IPS-NIHi7 (cell line): Measurements from ENCODE around the gene NECTIN2.

Experiments
- DNase-seq: peaks from one replicate; pipeline ENCODE4 v3.0.0; 2012; ENCODE audit warnings: mixed read lengths; ENCODE audit errors: extremely low spot score

Gene NECTIN2

DNA sequence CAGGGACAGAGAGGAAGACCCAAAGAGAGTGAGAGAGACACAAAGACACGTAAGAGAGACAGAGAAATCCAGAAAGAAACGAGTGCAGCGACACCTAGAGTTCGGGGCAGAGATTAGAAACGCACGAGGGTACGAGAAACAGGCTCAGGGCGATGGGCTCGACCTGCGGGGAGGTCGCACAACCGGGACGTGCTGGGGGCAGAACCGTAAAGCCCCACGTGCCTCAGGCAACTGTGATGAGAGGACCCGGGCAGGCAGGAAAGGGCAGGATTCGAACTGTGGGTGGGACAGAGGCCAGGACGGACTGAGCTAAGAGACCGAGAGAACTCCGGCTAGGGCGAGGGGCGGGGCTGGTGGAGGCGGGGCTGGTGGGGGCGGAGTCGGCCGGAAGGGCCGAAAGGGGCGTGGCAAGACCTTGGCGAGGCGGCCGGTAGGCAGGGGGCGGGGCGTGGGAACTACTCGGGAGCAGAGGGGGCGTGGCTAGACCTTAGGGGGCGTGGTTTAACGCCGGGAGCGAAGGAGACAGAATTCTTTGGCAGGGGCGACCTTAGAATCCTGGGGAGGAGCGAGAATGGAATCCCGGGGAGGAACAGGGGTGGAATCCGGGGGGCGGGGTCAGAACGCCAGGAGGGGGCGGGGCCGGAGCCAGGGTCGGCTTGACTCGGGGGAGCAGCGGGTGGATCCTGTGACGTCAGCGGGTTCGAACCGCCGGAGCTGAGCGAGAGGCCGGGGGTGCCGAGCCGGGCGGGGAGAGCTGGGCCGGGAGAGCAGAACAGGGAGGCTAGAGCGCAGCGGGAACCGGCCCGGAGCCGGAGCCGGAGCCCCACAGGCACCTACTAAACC lies at the start of gene NECTIN2:
Gene NECTIN2, plus strand, starts transcription at position 686 of the 843 bp plus-strand sequence. CDS start 229 bp downstream, outside the sequence.
- peak; percentile 94 for DNase-seq

DNA sequence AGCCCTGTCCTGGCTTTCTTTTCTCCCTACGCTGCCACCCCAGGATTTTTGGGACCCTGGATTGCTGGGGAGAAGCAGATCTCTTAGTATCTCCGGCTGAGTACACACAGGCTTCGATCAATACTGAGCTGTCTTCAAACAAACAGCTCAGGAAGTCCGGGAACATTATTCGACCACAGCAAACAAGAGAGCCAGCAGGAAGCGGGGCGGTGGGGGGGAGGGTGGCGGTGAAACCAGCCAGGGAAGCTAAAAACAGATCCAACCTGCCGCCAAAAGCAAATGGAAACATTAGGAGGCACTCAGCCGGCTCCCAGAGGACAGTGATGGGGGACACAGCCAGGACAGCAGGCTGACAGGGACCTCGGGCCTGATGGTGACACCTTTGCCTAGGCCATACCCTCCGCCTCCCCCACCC lies 49.4 kb upstream of the NECTIN2 start:
- peak; percentile 61 for DNase-seq

DNA sequence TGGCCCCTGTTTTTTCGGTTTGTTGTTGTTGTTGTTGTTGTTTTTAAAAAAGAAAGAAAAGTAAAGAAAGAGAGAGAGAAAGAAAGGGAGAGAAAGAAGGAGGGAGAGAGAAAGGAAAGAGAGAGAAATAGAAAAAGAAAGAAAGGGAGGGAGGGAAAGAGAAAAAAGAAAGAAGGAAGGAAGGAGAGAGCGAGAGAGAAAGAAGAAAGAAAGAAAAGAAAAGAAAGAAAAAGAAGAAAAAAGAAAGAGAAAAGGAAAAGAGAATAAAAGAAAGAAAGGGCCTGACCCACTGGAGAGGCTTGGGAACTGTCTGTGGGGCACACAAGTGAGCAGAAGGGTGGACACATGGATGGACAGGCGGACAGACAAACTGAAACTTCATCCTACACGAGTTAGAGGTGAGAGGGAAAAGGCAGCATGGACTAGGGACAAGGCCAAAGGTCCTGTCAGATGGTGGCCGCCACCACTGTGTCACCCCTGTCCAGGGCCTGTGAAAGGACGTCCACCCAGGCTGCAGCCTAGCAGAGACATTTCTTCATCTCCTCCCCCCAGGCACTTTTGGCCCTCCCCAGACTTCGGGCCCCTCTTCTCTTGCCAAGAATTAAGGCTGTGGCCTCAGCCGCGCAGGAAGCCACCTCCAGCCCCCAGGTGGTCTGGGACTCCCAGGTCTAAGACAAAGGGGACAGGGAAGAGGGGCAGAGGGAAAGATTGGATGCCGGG lies 46.3 kb upstream of the NECTIN2 start:
- no peak for DNase-seq

DNA sequence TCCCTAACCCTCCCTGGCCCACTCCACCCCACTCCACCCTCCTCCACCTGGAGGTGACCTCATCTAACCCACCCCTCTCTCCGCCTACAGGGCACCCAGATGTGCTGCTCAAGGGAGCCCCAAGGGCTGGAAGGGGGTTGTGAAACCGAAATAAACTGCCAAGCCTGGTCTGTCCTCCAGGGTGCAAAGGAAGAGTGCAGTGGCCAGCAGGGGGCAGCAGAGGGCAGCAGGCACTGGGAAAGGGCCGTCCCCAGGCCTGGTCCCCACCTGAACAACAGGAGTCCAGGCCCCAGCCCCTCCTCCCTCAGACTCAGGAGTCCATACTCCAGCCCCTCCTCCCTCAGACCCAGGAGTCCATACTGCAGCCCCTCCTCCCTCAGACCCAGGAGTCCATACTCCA lies 45.6 kb upstream of the NECTIN2 start:
- DNase-seq: peak; percentile 94

DNA sequence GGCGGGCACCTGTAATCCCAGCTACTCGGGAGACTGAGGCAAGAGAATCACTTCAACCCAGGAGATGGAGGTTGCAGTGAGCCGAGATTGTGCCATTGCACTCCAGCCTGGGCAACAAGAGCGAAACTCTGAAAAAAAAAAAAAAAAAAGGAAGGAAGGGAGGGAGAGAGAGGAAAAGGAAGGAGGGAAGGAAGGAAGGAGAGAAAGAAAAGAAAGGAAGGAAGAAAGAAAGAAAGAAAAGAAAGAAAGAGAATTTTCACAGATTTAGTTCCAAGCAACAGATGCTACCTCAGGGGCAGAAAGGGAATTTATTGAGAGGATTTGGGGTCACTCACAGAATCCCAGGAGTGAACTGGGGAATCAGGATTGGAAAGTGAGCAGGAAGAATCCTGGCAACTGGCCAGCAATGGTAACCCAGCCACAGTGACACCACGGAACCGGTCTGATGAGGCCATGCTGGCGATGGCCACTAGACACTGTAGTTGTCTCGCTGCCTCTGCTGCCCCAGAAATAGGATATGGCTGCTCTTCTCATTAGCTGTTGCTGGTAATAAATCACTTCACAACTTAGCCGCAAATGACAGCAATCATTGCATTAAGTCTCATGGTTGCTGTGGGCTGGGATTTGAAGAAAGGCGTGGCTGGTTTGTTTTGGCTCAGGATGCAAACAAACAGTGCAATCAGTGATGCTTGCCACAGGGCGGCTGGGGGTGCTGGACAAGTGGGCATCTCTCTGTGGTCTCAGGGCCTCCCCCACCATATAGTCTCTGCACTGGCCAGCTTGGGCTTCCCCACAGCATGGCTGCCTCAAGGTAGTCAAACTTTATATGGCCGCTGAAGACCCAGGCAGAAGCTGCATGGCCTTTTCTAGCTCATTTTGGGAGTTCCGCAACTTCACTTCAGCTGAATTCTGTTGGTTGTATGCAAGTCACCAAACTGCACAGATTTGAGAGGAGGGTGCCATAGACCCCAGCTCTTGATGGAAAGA lies 42.4 kb upstream of the NECTIN2 start:
- DNase-seq: peak; percentile 6

DNA sequence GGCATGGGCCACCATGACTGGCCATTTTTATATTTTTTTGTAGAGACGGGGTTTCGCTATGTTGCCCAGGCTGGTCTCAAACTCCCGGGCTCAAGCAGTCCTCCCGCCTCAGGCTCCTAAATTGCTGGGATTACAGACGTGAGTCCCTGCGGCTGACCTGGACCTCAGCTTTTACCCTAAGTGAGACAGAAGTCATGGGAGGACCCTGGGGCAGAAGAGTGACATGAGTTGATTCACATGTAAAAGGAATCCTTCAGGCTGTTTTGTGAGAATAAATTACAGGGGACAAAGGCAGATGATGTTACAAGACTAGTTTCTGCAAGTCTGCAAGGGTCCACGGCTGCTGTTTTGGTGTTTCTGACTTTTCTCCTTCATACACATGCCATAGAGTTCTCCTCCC lies 39.8 kb upstream of the NECTIN2 start:
- peak; percentile 6 for DNase-seq

DNA sequence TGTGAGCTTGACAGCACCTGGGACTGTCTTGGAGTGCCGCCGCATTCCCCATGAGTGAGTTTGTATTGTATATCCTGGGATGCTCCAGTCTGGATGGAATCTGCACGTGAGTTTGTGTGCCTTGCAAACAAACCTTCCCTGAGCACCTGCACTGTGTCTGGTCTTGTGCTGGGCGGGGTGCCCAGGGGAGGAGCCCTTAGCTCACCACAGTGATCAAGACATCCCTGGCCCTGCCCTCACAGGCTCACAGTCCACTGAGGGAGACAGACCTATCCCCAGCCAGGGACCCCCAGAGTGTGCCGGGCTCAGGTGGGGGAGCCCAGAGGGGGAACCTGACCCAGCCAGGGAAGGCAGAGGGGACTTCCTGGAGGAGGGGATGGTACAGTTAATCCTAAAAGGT lies 38.9 kb upstream of the NECTIN2 start:
- peak; percentile 7 for DNase-seq

DNA sequence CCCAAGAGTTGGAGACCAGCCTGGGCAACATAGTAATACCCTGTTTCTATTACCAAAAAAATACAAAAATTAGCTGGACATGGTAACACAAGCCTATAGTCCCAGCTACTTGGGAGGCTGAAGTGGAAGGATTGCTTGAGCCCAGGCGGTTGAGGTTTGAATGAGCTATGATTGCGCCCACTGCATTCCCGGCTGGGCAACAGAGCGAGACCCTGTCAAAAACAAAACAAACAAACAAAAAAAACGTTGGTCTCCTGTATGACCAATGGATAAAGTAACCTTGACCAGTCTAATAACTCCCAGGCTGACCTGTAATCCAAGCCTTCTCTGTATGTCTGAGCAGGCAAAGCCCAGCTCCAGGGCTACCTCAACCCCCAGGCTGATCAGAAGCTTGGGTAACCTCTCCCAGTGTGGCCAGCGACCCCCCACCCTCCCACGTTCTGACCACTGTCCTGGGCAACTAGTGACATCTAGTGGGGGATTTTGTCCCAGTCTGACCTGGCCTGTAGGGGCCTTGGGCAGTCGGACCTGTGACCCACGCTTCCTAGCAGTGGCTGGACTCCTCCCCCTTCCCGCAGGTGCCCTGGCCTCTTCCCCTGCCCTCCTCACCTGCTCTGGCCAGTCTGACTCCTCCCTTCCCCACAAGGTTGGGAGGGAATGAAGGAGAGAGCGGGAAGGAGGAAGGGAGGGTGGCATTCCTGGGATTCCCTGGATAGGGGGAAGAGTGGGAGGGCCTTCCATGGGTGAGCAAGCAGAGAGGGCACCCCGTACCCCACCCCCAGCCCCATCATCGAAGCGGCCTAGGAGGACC lies 38.2 kb upstream of the NECTIN2 start:
- peak; percentile 96 for DNase-seq

DNA sequence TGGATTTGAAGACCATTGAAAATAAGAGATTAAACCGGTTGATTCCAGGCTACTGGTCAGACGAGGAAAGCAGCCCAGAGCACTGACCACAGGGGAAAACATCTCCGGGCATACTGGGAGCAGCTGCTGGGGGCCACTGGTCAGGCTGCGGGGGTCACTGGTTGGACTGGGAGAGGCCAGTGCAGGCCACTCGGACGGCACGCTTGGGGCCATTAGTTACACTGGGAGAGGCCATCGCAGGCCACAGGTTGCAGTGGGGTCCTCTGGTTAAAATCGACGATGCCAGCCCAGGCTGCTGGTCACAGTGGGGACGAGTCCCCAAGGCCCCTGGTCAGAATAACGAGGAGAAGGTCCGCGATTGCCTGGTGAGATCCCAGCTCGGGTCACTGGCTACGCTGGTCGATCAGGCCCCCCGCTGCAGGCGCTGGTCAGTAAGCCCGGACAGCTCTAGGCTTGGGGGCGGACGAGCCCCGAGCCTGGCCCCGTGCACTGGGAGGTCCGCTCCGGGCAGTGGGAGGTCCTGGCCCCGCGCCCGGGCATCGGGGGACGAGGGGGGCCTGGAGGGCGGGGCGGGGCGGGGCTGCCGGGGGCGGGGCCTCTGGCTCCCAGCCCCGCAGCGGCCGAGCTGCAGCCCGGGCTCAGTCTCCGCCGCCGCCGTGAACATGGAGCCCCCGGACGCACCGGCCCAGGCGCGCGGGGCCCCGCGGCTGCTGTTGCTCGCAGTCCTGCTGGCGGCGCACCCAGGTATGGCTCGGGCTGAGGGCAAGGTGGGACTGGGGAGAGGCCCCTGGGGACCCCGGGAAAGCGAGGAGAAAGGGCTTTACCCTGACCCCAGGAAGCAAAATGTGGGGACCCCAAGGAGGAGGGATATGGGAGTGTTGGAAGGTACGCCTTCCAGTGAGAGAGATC lies 37.4 kb upstream of the NECTIN2 start, which contains the start of gene BCAM:
Gene BCAM, plus strand, starts transcription at position 641 of the 909 bp plus-strand sequence. Its CDS starts 22 bp downstream, at position 663.
- peak; percentile 95 for DNase-seq

DNA sequence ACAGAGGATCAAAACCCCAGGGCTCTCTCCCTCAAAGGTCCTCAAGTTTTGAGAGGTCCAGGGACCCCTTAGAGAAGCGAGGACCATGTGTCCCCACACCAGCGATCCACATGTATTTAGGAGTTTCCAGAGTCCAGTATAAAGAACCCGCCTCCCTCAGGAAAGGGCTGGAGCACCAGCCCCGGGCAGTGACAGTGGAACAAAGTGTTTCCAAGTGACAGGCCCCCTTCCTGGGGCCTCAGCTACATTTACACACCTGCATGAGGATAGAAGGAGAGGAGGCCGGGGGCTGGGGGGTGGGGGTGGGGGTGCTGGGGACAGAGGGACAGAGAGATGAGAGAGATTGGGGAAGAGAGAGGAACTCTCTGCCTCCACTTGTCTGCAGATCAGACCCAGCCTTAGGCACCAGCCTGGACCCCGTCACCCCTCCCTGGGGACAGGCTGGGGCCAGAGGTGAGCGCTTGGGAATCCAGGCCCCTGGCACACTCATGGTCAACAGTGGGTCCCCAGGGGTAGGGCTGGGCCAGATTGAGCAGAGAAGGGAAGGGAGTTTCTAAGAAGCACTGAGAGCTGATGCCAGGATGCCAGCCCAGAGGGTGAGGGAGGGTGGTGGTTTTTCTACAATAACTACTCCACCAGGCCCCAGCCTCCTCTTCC lies 36.4 kb upstream of the NECTIN2 start:
- DNase-seq: no peak

DNA sequence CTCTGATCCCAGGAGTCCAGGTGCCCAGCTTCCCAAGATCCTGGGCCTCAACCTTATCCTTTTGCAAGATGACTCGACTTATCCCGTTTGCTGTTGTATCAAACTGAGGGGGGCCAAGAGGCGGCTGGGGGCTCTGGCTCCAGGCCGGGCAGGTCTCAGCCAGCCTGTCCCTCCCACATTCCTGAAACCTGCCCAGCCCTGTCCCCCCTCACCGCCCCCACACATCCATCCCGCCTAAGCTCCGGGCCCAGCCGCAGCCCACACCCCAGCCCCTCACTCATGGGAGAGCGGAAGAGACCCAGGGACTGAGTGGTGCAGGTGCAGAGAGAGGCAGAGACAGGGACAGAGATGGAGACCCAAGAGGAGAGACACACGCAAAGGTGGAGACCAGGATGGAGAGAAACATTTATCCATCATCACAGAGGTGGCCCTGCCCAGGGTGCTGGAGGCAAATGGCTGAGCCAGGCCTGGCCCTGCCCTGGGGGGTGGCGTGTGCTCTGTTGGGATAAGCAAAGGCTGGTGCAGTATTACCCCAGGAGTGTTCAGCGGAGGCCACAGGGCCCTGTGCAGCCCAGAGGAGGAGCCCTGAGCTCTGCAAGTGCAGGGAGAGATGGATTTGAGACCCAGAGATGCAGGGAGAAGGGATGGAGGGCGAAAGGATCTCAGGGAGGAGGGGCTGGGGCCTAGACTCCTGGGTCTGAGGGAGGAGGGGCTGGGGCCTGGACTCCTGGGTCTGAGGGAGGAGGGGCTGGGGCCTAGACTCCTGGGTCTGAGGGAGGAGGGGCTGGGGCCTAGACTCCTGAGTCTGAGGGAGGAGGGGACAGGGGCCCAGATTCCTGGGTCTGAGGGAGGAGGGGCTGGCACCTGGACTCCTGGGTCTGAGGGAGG lies 35.6 kb upstream of the NECTIN2 start:
- DNase-seq: no peak

DNA sequence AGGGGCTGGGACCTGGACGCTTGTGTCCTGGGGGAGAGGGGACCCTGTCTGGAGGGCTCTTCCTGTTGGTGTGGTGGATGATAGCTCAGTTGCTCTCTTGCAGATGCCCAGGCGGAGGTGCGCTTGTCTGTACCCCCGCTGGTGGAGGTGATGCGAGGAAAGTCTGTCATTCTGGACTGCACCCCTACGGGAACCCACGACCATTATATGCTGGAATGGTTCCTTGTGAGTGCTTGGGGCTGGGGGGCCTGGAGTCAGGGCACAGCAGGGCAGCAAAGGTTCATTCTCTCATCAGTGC lies 35.0 kb upstream of the NECTIN2 start:
- no peak for DNase-seq

DNA sequence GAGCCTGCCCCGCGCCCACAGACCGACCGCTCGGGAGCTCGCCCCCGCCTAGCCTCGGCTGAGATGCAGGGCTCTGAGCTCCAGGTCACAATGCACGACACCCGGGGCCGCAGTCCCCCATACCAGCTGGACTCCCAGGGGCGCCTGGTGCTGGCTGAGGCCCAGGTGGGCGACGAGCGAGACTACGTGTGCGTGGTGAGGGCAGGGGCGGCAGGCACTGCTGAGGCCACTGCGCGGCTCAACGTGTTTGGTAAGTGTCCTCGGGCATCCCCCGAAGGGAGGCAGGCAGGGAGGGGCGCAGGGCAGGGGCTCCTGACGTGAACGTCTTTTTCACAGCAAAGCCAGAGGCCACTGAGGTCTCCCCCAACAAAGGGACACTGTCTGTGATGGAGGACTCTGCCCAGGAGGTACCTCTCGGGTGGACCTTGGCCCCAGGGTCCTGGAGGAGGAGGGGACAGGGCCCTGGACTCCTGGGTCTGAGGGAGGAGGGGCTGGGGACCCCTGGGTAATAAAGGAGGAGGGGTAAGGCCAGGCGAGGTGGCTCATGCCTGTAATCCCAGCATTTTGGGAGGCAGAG lies 33.9 kb upstream of the NECTIN2 start:
- no peak for DNase-seq

DNA sequence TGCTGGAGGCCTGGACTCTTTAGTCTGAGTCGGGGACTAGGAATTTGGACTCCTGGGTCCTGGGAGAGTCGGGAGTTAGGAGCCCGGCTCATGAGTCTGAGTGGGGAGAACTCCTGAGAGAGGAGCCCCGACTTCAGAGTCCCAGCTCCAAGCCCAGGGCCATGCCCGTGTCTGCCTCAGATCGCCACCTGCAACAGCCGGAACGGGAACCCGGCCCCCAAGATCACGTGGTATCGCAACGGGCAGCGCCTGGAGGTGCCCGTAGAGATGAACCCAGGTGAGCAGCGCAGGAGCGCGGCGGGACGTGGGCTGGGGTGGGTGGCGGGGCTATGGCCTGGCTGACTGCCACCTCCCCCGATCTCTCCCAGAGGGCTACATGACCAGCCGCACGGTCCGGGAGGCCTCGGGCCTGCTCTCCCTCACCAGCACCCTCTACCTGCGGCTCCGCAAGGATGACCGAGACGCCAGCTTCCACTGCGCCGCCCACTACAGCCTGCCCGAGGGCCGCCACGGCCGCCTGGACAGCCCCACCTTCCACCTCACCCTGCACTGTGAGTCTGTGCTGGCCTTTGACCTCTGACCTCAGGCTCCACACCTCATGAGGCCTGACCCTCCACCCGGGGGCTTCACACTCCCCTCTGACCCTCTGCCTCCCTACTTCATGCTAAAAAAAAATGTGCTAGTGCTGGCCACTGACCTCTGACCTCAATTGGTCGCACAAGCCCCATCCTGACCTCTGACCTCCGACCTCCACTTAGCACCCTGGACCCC lies 32.8 kb upstream of the NECTIN2 start:
- DNase-seq: no peak

DNA sequence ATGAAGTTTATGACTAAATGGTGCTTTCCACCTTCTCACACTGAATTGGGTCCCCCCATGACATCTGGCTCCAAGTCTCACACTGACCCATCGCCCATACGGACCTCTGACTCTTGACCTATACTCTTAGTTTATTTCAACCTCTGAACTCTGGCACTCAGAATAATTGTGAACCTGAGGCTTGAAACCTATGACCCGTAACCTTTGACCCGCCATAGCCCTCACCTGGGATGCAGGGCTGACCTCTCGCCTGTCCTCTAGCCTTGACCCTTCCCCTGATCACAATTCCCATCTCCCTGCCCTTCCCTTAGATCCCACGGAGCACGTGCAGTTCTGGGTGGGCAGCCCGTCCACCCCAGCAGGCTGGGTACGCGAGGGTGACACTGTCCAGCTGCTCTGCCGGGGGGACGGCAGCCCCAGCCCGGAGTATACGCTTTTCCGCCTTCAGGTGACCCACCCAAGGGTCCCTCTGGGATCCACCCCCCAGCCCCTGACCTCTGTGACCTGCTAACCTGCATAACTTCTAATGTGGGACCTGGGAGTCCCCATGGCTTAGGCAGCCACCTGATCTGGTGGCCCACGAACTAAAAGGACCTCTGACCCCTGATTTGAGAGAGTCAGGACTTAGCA lies 32.1 kb upstream of the NECTIN2 start:
- no peak for DNase-seq

DNA sequence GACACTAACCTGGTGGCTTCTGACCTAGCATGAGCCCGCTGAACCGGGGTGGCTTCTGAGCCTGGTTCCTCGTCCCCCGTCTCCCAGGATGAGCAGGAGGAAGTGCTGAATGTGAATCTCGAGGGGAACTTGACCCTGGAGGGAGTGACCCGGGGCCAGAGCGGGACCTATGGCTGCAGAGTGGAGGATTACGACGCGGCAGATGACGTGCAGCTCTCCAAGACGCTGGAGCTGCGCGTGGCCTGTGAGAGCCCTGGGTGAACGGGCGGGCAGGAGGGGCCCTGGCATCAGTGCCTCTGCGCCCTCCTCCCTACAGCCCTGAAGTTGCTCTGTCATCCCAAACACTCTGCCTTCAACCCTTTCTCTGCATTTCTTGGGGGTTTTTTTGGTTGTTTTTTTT lies 31.6 kb upstream of the NECTIN2 start:
- DNase-seq: no peak

DNA sequence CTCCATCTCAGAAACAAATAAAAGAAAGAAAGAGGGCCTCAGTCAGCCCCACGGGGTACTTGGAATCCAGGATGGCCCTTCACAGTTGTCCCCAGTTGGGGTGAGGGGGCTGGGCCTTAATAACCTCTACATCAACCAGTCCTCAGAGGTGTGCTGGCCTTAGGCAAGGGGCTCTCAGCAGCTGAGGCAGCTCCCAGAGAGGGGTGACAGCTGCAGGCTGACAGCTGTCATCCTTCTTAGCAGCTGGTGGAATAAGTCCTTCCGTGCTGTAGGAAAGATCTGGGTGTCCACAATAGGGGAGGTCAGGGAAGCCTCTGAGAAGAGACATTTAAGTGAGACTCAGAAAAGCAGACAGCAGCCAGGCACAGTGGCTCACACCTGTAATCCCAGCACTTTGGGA lies 29.8 kb upstream of the NECTIN2 start:
- DNase-seq: no peak
